GM18498 (cell line): Measurements from ENCODE around the gene COL18A1.

Experiments
- ATAC-seq: cut with Tn5 transposase; IDR thresholded peaks from one replicate; pipeline ENCODE4 v1.9.1; 2021; ENCODE audit warnings: mild to moderate bottlenecking, moderate library complexity; ENCODE audit not compliant: unreplicated experiment

The COL18A1 gene

GRCh38 chr21:45451771-45452182, 46.8 kb downstream of the COL18A1 start:
- ATAC-seq, result no peak

GRCh38 chr21:45452696-45453307, 47.8 kb downstream of the COL18A1 start:
- ATAC-seq, result no peak

- ATAC-seq, result no peak
Observed at GRCh38 chr21:45453308-45453950, 48.5 kb downstream of the COL18A1 start.

- no peak for ATAC-seq
Observed at GRCh38 chr21:45454060-45454925, 49.3 kb downstream of the COL18A1 start.

GRCh38 chr21:45454926-45455673, 50.1 kb downstream of the COL18A1 start:
- ATAC-seq, result no peak

- no peak for ATAC-seq
Observed at GRCh38 chr21:45455674-45456583, 51.0 kb downstream of the COL18A1 start.

GRCh38 chr21:45456584-45457160, 51.7 kb downstream of the COL18A1 start:
- no peak for ATAC-seq

- no peak for ATAC-seq
Observed at GRCh38 chr21:45457161-45457831, 52.3 kb downstream of the COL18A1 start.

GRCh38 chr21:45457832-45458172, 52.8 kb downstream of the COL18A1 start:
- ATAC-seq, result no peak

GRCh38 chr21:45458281-45459170, 53.6 kb downstream of the COL18A1 start:
- no peak for ATAC-seq

- no peak for ATAC-seq
Observed at GRCh38 chr21:45459171-45460010, 54.4 kb downstream of the COL18A1 start.

- ATAC-seq, result no peak
Observed at GRCh38 chr21:45460011-45460565, 55.1 kb downstream of the COL18A1 start.

GRCh38 chr21:45460611-45461368, 55.8 kb downstream of the COL18A1 start:
- ATAC-seq, result no peak

- ATAC-seq, result no peak
Observed at GRCh38 chr21:45461369-45461750, 56.4 kb downstream of the COL18A1 start.

GRCh38 chr21:45461806-45462341, 56.9 kb downstream of the COL18A1 start:
- ATAC-seq, result no peak

- ATAC-seq, result no peak
Observed at GRCh38 chr21:45463871-45464270, 58.9 kb downstream of the COL18A1 start.
